NCI-H2196 treated with DMSO at 0.1 percent for 48 hours (cell line): ENCODE measurements around the gene KLHL20.
"Not testable (repeated sequence)": the region's sequence is repeated elsewhere in the genome, so short reads cannot be mapped to it uniquely, and the experiment has no call there.

Experiments used
- DNase-seq: peaks from one replicate; lab custom pipeline; 2025; ENCODE audit not compliant: unreplicated experiment; lab: John Stamatoyannopoulos, UW

Gene KLHL20

GRCh38 chr1:173753830-173754229 is 39.0 kb downstream of the KLHL20 start:
- no peak for DNase-seq

GRCh38 chr1:173757666-173758065 is 42.9 kb downstream of the KLHL20 start:
- no peak for DNase-seq

GRCh38 chr1:173758110-173758509 is 43.3 kb downstream of the KLHL20 start:
- DNase-seq = no peak

GRCh38 chr1:173758980-173759379 is 44.2 kb downstream of the KLHL20 start:
- DNase-seq = no peak

- not testable (repeated sequence) for DNase-seq
Measured at GRCh38 chr1:173764331-173764730, 49.5 kb downstream of the KLHL20 start.

- DNase-seq = no peak
Measured at GRCh38 chr1:173768206-173768605, 53.4 kb downstream of the KLHL20 start.

- DNase-seq = no peak
Measured at GRCh38 chr1:173768827-173769226, 54.0 kb downstream of the KLHL20 start.

- not testable (repeated sequence) for DNase-seq
Measured at GRCh38 chr1:173770330-173770729, 55.5 kb downstream of the KLHL20 start.

GRCh38 chr1:173771560-173771959 is 56.8 kb downstream of the KLHL20 start:
- no peak for DNase-seq

GRCh38 chr1:173775578-173776226 is 60.9 kb downstream of the KLHL20 start:
- no peak for DNase-seq

- no peak for DNase-seq
Measured at GRCh38 chr1:173779936-173780335, 65.2 kb downstream of the KLHL20 start.

GRCh38 chr1:173784997-173785396 is 70.2 kb downstream of the KLHL20 start:
- no peak for DNase-seq

- no peak for DNase-seq
Measured at GRCh38 chr1:173789841-173790240, 75.1 kb downstream of the KLHL20 start.

- no peak for DNase-seq
Measured at GRCh38 chr1:173798078-173798477, 83.3 kb downstream of the KLHL20 start.

GRCh38 chr1:173799995-173800394 is 85.2 kb downstream of the KLHL20 start:
- not testable (repeated sequence) for DNase-seq

GRCh38 chr1:173802961-173803360 is 88.2 kb downstream of the KLHL20 start:
- DNase-seq = no peak

- not testable (repeated sequence) for DNase-seq
Measured at GRCh38 chr1:173813654-173814053, 98.9 kb downstream of the KLHL20 start.

- DNase-seq = no peak
Measured at GRCh38 chr1:173818459-173818858, 103.7 kb downstream of the KLHL20 start.

GRCh38 chr1:173821680-173822079 is 106.9 kb downstream of the KLHL20 start:
- DNase-seq = no peak

GRCh38 chr1:173823781-173824314 is 109.1 kb downstream of the KLHL20 start:
- DNase-seq = no peak

- DNase-seq = peak; percentile 94
Measured at GRCh38 chr1:173824315-173825081, 109.7 kb downstream of the KLHL20 start, which contains the start of the genes CENPL and DARS2. Gene CENPL (minus strand): TSS chr1:173824883. CDS start chr1:173811299, 13,584 bp downstream. Gene DARS2 (plus strand): TSS chr1:173824673. CDS start chr1:173825230, 557 bp downstream.

GRCh38 chr1:173827611-173828010 is 112.8 kb downstream of the KLHL20 start:
- no peak for DNase-seq
